ENCODE data around the gene LRRC36.

Gene LRRC36

DNA sequence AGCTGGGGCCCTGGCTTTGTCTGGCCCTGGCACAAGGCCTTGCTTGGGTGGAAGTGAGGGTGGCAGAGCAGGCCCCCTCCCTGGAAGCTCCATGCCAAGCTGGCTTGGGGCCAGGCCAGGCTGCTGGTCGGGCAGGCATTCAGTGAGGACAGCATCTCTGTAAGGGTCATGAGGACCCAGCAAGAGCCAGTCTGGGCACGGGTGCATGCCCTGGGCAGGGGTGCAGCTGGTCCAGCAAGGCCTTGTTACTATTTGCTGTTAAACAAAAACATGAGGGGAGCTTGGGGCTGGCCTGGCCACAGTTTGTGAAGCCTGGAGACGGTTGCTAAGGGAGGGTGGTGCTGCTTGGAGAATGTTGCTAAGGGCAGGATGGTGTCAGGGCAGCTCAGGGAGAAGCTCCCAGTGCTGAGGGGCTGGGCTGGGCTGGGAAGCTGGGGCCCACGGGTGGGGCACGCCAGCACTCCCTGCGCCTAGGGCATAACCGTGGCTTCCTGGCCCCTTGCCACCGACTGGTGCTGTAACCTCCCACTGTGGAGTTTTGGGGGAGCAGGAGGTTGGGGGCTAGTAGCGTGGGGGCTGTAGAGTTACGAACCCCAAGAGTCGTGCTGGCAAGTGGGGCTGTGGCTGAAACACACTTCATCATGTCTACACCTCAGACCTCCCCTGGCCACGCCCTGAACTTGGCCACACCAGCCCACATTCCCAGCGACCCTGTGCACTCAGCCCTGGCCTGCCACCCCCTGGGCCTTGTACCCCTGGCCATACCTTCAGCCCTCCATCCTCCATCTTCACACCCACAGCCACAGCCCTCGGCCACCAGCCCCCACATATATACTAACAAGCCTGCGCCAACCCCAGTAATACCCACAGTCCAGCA lies 65.0 kb downstream of the LRRC36 start:
- no peak for DNase-seq

DNA sequence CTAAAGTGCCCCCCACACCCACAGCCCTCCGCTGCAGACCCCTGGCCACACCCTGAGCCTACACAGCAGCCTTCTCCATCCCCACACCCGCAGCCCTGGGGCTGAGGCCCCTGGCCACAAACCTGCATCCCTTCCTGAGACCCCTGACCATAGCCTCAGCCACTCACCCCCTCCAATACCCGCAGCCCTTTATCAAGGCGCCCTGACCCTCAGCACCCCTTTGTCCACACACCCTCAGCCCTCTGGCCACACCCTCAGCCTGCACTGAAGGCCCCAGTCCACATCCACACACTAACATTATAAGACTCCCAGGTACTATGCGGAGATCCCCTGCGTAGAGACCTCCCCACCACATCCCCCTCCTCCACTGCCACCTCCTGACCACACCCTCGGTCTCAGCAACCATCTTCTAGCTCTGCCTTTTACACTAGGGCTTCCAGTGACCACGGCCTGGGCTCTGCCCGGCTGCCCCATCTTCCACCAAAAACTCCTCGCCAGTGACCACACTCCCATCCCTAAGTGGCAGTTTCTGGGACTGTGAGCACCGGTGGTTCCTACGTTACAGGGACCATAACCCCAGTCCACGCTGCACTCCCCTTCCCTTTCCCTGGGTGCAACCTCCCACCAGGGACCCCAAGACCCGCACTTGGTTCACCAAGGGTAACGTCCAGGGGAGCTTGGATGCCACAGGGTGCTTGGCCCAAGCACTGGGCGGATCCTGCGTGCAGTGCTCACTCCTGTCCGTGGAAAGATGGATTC lies 65.9 kb downstream of the LRRC36 start:
- no peak for DNase-seq

DNA sequence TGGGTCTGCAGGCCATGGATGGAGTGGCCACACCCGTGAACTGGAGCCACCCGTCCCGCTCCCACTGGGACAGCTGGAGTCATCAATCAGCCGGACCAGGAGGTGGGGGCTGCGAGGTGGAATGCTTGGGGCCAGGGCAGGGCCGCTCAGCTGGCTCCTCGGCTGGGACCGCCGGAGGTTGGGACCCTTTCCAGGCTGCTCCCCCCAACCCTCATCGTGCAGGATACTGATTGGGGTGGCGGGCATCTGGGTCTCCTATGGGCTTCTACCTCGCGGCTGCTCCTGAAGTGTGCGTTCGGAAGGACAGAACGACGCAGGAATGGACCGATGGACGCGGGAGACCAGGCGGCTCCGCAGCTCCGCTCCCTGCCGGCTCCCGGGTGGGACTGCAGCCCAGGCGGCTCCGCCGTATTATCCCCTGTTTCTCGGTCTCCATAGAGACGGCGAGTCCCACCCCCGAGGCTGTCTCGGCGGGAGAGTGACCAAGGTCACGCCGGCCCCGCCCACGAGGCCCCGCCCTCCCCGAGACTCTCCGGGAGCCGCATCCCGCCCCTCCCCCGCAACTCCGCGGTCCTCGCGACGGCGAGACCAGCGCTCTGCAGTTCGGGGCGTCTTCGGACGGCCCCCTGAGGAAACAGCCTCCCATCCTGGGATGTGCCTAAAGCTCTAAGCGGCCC lies 66.6 kb downstream of the LRRC36 start, which contains the start of gene TPPP3:
Gene TPPP3 (minus strand): TSS at position 388 of the 677 bp plus-strand sequence. CDS start 2,387 bp downstream, outside the sequence.
- no peak for DNase-seq

DNA sequence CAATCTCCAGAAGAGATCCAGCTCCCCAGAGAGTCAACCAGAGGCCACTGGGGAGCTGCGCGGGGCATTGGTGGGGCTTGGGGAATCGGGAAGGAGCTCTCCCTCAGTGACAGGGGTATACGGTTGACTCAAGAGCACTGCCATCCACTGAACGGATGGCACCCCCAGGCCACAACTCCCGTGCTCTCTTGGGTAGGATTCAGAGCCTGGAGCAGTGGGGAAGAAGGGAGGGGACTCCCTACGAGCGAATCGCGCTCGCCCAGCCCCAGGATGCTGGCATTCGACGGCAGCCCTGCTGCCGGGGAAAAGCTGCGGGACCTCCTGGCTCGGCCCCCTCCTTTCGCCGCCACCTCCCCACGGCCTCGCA lies 67.2 kb downstream of the LRRC36 start:
- DNase-seq, result no peak

DNA sequence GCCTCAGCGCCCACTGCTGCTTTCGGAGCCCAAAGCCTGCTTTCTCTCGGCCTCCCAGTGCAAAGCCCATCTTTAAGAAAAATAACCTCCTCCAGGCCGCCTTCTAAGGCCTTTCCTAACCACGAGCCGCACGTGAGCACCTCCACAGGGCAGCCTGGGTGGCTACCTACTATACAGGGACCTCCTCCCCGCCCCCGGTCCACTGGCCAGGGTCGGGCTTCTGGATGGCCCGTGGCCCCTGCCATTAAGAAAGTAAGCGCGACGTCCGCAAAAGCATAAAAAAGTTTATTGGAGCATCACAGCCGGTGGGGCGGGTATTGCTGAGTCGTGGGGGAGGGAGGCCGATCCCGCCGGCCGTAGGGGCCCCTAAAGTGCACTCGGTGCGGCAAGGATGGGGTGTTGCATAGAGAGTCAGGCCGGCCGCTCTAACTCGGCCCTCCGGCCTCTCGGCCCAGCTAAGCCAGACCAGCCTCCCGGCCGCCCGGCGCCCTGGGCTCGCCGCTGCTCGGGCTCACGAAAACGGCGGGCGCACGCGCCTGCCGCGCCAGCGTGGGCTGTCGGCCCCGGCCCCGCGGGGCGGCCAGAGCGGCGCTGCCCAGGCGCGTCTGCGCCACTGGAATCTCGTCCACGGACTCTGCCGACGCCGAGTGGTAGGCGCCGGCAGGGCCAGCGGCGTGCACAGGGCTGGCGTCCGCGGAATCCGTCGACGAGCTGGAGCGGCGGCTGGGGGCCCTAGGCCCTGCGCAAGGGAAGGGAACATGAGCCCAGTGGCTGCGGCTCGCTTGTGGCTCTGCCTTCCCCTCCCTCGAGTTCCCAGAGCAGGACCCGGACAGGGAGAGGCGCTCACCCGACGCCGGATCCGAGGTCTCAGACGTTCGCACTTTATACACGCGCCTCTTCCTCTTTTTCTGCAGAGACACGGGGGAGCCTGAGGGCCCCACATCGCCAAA lies 67.8 kb downstream of the LRRC36 start:
- DNase-seq, result no peak

DNA sequence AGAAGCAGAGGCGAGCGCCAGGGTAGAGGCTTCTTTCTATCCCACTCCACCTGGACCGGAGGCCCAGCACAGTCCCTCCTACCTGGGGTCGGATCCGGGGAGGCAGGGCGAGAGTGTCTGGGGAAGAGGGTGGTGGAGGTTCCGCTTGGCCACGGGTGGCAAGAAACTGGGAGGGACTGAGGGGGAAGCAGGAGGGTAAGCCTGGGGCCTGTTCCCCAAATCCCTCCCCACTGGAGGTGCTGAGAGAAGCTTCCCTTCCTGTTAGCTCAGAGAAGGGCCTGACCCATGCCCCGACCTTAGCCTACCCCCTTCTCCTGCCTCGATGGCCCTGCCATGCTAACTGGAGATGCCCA lies 68.5 kb downstream of the LRRC36 start:
- DNase-seq, result no peak

DNA sequence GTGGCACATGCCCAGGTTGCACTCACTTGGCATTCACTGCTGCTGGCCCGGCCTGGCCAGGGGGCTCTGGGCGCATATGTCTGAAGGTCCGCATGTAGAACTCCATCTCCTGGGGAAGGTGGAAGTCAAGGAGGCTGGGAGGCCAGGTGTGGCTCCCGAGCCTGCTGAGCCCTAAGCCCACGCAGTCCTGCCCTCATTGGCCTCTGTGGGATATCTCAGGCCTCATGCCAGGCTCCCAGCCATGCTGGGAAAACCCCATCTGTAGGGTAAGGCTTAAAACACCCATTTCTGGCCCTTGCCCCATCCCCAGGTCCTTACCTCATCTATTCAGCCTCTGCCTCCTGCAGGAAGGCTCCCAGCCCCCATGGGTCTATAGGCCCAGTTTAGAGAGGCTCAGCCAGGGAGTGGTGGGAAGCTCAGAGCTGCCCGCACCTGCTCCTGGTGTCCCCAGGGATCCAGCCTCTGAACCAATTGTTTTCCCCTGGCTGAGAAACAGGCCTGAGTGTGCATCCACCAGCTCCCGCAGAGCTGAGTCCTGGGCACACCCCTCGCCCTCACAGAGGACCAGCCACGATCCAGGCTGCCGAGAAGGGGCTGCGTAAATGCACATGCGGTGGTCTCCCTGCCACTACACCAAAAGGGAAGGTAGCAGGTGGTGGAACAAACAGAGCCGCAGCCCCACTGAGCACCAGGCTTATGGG lies 69.0 kb downstream of the LRRC36 start:
- peak; percentile 68 for DNase-seq

DNA sequence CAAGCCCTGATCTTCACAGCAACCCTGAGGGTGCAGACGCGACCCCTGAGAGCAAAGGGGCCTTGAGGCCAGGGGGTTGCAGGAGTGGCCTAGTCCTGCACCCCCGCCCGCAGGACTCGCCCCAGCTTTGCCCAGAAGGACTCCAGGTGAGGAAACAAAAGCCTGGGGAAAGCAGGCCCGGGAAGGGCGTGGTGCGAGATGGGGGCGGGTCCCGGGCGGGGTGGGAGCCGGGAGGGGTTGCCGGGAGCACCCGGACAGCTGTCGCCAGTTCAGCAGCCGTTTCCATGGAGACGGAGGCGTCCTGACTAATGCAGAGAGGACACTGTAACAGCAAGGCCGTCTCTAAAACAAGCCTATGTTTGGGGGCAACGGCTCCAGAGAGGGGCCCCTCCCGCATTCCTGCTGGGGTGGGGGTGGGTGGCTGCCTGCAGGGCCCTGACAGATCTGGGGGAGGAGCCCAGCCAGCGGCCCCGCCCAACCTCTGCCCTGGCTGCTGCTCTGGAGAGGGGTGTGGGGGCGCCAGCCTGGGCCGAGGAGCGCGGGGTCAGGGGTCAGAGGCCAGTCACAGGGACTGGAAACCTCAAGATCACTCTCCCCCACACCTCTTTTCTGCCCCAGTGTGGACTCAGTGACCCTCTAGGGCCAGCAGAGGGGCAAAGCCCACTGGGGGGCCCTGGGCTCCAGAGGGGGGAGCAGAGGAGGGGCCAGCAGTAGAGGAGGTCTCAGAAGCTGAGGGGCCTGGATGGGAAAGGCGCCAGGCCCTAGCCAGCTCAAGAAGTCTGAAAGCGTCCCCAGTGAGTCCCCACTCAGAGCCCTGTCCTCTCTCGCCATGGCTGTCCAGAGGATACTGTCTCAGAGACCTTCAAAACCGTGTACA lies 69.8 kb downstream of the LRRC36 start:
- peak; percentile 84 for DNase-seq

DNA sequence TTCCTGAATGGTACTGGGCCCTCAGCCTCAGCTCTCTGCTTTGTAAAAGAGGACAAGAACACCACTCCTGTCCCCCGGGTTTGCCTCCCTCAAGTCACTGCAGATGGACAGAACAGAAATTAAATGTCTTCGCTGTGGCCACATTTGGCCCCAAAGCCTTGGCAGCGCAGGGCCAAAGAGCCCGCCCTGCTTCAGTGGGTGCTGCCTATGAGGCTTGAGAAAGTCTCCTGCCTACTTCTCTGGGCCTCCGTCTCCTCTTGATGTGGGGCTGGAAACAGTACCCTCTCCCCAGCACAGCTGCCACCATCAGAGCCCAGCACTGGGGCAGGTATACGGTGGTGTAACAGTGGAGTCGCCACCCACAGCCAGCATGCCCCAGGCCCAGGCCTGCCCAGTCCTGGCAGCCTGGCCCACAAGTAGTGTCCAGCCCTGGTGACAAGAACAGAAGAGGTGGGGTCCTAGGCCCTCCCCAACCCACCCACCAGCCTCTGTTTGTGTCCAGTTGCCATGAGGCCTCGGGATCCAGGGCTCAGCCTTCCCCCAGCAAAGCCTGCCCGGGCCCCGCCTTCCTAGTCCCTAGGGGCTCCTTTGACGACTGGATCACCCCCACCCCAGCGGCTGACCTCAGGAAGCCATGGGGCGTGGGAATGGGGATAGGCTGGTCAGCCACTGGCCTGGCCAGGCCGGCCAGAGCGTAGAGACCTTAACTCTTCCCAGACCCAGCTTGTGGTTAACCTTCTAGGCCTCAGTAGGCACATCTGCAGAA lies 70.6 kb downstream of the LRRC36 start:
- no peak for DNase-seq

DNA sequence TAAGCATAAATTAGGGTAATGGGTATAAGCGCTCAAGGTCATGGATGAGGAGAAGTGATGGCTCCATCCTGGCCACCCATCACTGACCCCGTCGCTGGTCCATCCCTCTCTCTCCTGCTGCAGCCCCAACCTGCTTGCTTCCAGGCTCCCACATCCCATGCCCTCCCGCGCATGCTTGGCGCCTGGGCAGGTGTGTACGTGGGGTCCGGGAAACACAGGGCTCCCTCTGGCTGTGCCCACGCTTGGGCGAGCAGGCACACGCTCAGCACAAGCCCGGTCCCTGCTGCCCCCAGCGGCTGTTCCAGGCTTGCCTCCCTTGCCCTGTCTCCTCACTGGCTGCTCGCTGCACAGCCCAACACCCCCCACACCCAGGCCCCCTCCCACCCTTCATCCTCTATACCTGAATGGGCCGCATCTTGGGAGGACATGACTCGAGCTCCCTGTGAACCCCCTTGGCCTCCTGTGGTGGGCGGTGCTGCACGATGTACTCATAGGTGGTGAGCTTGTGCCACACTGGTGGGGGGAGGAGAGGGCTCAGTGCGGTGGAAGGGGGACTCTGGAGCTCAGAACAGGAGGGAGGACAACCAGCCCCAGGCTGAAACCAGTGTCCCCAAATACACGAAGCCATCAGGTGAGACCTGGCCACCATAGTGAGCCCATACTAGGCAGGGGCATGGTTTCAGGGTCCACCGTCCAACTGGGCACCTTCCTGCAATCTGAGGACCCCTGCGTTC lies 71.4 kb downstream of the LRRC36 start:
- DNase-seq, result no peak

DNA sequence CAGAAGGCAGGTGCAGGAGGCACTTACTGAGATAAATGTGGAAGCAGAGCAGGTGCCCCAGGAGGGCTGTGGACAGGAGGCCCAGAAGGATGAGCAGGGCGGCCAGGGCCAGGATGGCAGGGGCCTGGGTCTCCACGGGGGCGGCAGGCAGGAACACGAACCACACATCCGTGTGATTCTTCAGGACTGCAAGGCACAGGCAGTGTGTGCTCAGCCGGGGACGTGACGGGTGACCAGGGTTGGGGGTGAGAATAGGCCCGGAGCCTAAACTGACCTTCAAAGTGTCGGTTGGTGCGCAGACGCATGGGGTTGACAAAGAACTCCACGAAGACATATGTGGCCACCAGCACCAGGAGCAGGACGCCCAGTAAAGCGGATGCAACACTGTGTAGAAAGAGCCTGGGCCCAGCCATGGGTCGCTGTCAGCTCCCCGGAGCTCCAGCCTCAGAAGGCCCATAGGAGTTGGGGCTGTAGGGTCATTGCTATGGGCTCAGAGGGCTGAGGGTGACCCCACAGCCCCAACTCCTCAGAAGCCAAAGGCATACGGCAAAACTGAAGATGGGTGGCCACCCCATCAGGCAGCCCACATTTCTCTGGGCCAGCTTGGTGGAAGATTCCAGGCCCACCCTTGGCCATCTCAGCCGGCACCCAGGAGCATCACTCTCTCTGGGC lies 72.1 kb downstream of the LRRC36 start:
- no peak for DNase-seq

DNA sequence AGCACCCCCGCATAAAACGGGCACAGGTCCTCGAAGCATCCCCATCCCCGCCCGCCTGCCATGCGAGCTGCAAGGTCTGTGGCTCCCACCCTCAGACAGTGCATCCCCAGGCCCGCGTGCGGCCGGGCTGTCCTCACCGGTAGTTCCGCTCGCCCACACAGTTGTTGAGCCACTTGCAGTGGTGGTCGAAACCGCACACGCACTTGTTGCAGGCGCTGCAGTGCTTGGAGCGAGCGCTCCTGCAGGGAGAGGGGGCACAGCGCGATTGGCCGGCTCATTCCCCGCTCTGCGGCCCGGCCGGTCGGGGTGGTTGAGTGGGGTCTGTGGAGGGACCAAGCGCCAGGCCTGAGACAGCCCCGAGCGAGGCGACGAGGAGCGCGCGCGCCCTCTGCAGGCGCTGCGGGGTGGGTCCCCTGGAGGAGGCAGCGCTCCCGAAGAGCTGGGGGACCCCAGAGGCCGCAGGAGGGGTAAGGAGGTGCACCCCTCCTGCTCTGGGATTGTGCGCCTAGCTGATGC lies 72.7 kb downstream of the LRRC36 start:
- DNase-seq, result no peak

DNA sequence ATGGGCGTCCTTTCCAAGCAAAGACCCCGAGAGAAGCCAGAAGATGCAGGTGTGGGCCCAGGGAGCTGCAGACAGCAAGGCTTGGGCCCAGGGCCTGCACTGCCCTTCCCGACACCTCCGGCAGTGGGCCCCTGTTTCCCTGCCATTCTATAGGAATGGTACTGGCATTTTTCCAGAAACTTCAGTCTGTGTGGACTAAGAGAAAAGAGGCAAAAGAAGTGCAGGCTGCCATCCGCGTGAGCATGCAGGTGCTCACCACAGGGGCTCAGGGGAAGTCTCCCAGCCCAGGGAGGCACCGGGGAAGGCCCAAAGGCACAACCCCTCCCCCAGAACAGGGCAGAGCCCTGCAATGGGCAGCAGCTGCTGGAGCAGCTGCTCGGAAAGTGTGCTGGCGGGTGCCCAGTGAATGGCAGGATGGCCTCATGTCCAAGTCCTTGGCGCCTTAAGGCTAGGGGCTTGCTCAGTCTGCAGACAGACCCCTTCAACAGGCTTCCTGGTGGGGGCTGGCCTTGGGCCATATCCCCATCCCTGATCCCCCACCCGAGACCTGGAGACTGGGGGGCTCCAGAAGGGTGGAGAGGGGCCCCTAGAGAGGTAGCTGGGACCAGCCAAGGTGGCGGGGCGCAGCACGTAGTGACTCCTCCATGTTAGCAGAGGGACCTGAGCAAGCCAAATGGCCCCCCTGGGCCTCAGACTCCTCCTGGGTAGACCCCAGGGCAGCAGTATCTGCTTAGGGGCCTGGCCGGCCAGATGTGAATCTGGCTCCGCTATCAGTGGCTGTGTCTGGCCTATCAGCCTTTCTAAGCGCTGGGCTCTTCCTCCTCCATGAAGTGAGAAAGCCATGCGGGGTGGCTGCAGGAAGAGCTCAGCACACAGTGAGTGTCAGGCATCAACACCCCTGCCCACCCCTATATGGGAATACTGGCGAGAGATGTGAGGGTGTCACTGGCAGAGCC lies 73.4 kb downstream of the LRRC36 start:
- DNase-seq, result no peak

DNA sequence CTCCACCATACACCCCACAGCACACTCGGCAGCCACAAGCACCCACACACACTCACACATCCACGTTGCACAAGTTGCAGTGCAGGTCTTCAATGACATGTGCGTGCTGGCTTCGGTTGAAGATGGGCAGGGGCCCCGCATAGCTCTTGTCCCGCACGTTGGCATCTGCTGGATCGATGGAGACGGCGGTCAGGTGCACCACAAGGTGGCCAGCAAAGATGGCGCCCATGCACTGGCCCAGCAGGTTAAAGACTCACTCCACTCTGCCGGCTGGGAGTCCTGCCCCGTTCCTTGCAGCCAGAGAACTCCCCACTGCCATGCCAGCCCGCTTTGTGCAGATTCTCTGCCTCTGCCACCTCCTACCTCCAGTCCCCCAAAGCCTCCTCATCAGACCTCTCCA lies 74.3 kb downstream of the LRRC36 start:
- DNase-seq, result no peak

DNA sequence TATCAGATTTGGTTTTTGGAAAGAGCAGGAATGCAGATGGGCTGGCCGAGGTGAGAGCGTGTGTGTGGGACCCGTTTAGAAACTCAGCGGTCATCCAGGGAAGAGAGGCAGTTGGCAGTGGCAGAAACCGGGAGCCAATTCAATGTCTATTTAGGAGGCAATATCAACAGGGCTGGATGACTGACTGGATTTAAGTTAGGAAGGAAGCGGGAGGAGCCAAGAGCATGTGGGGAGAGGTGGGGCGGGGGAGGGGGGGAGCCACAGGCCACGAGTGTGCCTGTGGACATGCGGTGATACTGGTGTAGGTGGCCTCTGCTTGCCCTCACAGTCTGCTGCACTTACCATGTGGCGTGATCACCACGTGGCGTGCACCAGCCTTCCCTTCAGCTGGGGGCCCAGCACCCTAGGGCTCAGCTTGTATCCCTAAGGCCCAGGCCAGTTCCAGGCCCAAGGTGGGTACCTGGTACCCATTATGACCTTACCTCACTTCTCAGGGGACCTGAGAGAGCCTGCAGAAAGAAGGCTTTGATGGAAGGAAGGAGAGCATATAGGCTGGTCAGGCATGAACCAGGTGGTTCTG lies 77.5 kb downstream of the LRRC36 start:
- no peak for DNase-seq

DNA sequence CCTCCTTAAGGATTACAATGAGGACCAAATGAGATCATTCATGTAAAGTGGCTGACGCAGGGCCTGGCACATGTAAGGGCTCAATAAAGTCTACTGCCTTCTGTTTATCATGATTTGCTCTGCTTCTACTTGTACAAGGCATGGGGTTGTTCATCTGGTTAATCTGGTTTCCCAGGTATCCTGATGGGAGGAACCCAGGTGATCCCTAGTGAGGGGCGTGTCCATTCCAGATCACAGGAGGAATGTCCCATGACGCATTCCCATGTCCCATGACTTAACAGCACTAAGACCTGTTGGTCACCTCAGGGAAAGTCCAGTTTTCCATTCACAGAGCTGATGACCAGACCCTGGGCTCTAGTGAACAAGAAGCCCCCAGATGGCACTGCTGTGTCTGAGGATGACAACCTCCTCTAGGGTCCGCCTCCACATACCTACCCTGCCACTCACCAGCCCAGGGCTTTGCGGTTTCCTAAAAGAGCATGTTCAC lies 78.2 kb downstream of the LRRC36 start:
- no peak for DNase-seq

DNA sequence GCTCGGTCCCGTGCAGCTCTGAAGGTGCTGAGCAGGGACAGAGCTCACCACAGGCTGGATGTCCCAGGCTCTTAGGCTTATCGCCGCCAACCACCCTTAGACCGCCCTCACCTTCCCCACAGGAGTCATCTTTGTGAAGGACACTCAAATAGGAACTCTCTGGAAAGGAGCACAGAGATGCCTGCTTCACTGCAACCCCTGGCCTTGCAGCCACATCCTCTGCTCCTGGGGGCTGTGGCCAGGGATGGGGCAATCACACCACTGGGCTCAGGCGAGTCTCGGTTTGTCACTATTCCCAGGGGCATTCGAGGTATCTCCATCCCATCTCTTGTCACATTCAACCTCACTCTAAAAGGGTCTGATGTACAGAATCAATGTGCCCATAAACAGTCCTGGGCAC lies 78.7 kb downstream of the LRRC36 start:
- DNase-seq, result no peak
